HG03571 (cell line): ENCODE data around the gene ADIPOQ.
"Not testable (repeated sequence)": the region's sequence is repeated elsewhere in the genome, so short reads cannot be mapped to it uniquely, and the experiment has no call there.

Experiments
- ATAC-seq: cut with Tn5 transposase; IDR thresholded peaks from one replicate; pipeline ENCODE4 v1.9.1; 2021; ENCODE audit not compliant: unreplicated experiment

Gene ADIPOQ

GRCh38 chr3:186826410-186826975 lies 16.0 kb upstream of the ADIPOQ start:
- ATAC-seq, result no peak

DNA sequence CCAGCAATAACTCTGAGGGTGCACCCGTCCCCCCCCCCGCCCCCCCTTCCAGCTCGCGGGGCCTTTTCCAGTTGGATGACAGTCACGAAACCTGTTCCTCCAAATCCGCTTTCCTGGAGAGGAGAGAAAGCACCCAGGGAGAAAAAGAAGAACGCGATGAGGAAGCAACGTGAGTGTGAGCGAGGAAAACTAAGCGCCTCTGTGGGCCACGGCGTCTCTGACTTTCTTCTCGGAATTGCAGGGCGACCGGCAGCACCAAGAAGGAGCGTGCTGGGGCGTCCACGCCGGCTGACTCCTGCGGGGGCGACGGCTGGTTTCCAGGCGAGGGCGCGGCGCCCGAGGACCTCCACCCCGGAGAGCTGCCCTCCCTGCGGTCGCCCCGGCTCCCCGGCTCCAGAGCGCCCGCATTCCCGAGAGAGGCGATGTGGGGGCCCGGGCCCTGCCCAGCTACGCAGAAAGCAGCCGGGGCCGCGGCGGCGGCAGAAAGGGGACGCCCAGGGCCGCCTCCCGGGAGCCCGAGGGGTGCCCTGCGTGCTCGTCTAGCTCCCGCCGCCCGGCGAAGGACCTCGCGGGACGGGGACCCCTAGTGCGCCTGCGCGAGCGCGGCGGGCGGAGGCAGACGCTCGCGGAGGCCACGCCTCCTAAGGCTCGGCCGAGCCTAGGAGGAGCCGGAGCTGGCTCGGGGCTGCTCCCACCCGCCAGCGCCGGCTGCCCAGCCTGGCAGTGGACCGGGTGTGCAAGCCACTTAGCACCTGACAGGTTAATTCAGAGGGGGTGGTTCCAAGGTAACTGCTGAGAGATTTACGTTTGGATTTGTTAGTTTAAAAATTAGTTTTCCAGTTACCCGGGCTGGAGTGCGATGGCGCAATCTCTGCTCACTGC lies 15.3 kb upstream of the ADIPOQ start:
- peak; percentile 88 for ATAC-seq

GRCh38 chr3:186828340-186828739 lies 14.2 kb upstream of the ADIPOQ start:
- ATAC-seq, result no peak

DNA sequence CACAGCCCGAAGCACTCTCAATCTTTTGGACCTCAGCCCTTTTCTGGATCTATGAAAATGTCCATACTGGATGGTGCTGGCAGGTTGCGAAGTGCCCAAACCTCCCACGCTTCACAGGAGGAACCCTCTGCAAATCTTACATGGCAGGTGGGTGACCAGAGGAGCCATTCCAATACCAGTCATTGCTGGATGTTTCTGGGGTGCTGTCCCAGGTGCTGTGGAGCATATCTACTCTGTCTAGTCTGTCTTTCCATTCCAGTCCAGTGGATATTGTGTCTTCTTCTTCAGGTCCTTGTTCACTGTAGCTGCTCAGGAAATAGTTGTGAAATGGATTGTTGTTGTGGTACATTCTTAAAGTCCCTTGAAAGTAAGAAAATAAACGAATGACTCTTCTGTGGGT lies 10.7 kb upstream of the ADIPOQ start:
- ATAC-seq, result no peak

- no peak for ATAC-seq
These were observed 10.2 kb upstream of the ADIPOQ start for GRCh38 chr3:186832276-186832675.

DNA sequence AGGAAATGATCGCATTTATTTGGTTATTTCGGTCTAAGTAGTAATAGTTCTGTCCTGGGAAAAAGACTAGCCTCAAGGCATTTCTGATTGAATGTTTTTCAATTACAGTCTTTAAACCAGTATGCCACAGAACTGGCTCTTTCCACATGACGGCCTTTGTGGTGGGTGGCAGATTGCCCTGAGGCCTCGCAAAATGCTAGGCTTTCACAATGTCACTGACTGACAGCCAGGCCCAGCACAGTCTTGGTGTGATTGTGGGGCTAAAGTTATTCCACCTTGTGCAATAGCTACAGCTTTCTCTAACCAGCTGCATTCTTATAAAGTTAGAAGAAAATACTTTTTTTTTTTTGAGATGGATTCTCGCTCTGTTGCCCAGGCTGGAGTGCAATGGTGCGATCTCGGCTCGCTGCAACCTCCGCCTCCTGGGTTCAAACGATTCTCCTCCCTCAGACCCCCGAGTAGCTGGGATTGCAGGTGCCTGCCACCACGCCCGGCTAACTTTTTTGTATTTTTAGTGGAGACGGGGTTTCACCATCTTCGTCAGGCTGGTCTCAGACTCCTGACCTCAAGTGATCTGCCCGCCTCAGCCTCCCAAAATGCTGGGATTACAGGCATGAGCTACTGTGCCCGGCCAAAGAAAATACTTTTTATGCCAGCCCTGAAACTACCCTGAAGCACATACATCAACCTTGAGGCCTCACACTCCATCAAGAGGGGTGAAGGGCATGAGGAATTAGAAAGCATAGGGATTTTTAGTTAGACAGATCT lies 2.5 kb upstream of the ADIPOQ start:
- no peak for ATAC-seq

- no peak for ATAC-seq
These were observed 890 bp upstream of the ADIPOQ start for GRCh38 chr3:186841620-186842019.

DNA sequence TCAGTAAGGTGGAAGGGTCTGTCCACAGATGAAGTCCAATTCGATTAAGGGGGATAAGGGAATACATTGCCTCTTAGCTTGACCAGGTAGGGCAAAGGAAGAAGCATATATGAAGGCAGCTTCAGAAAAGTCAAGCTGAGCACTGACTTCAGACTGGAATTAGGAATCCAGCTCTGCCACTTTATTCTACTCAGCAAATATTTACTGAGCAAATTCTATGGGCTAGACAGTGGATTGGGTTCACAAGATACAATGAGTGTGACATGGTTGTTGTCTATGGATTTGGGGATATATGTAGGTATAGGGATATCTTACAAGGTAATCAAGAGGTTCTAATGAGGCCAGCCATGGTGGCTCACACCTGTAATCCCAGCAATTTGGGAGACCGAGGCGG lies 526 bp downstream of the ADIPOQ start:
- no peak for ATAC-seq

DNA sequence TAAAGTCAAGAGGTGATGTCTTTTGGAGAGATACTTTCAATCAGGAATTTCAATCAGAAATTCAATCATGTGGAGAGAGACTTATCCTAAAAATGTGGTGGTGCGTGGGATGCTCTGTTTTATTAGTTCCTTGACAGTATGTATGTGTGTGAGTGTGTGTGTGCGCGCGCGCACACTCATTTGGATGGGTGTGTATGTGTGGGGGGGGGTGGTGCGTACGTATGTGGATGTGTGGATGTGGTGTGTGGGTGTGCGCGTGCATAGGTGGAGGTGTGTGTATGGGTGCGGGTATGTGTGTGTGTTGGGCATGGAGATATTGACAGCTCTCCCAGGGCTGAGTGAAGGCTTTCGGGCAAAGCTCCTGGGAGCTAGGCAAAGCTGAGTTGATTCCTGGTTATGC lies 2.4 kb downstream of the ADIPOQ start:
- no peak for ATAC-seq

DNA sequence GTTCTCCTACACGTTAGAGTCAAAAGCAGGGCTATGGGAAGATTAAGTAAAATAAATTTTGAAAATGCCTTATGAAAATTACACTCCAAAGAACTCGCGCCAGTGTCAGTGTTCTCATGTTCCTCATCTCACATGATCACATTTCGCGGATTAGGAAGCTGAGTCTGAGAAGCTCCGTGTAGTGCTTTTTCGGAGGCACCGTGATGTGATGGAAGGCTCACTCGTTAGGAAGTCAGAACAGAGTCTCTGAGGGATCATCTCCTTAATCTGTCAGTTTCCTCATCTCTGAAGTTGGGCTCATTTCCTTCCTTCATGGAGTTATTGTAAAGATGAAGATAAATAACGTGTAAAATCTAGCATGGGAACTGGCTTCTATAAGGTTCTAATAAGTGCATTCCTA lies 3.2 kb downstream of the ADIPOQ start:
- no peak for ATAC-seq

GRCh38 chr3:186847437-186847836 lies 4.9 kb downstream of the ADIPOQ start:
- ATAC-seq, result no peak

GRCh38 chr3:186849374-186849975 lies 7.0 kb downstream of the ADIPOQ start:
- no peak for ATAC-seq

GRCh38 chr3:186851835-186852234 lies 9.3 kb downstream of the ADIPOQ start:
- ATAC-seq, result not testable (repeated sequence)

- no peak for ATAC-seq
These were observed 10.5 kb downstream of the ADIPOQ start for GRCh38 chr3:186852994-186853393.

DNA sequence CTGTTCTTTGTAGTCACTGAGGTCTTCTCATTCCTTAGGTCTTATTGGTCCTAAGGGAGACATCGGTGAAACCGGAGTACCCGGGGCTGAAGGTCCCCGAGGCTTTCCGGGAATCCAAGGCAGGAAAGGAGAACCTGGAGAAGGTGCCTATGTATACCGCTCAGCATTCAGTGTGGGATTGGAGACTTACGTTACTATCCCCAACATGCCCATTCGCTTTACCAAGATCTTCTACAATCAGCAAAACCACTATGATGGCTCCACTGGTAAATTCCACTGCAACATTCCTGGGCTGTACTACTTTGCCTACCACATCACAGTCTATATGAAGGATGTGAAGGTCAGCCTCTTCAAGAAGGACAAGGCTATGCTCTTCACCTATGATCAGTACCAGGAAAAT lies 11.6 kb downstream of the ADIPOQ start:
- ATAC-seq, result no peak

DNA sequence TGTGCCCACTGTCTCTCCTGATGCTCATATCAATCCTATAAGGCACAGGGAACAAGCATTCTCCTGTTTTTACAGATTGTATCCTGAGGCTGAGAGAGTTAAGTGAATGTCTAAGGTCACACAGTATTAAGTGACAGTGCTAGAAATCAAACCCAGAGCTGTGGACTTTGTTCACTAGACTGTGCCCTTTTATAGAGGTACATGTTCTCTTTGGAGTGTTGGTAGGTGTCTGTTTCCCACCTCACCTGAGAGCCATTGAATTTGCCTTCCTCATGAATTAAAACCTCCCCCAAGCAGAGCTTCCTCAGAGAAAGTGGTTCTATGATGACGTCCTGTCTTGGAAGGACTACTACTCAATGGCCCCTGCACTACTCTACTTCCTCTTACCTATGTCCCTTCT lies 12.4 kb downstream of the ADIPOQ start:
- no peak for ATAC-seq

DNA sequence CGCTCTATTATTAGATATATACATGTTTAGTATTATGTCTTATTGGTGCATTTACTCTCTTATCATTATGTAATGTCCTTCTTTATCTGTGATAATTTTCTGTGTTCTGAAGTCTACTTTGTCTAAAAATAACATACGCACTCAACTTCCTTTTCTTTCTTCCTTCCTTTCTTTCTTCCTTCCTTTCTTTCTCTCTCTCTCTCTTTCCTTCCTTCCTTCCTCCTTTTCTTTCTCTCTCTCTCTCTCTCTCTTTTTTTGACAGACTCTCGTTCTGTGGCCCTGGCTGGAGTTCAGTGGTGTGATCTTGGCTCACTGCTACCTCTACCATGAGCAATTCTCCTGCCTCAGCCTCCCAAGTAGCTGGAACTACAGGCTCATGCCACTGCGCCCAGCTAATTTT lies 15.2 kb downstream of the ADIPOQ start:
- ATAC-seq, result no peak

DNA sequence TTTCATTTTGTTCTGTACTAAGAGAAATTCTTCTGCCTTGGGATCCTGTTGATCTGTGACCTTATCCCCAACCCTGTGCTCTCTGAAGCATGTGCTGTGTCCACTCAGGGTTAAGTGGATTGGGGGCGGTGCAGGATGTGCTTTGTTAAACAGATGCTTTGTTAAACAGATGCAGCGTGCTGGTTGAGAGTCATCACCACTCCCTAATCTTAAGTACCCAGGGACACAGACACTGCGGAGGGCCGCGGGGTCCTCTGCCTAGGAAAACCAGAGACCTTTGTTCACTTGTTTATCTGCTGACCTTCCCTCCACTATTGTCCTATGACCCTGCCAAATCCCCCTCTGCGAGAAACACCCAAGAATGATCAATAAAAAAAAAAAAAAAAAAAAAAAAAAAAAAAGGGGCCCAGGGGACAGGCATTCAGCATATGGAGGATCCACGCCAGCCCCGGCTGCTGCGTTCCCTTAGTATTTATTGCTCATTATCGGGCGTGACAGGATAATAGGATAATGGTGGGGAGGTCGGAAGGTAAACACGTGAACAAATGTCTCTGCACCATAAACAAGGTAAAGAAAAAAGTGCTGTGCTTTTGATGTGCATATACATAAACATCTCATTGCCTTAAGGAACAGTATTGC lies 22.8 kb downstream of the ADIPOQ start:
- not testable (repeated sequence) for ATAC-seq

DNA sequence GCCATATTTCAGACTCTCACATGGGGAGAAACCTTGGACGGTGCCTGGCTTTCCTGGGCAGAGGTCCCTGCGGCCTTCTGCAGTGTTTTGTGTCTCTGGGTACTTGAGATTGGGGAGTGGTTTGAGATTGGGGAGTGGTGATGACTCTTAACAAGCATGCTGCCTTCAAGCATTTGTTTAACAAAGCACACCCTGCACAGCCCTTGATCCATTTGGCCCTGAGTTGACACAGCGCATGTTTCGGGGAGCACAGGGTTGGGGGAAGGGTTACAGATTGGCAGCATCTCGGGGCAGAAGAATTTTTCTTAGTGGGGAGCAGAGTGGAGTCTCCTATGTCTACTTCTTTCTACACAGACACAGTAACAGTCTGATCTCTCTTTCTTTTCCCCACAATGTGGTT lies 23.6 kb downstream of the ADIPOQ start:
- not testable (repeated sequence) for ATAC-seq

DNA sequence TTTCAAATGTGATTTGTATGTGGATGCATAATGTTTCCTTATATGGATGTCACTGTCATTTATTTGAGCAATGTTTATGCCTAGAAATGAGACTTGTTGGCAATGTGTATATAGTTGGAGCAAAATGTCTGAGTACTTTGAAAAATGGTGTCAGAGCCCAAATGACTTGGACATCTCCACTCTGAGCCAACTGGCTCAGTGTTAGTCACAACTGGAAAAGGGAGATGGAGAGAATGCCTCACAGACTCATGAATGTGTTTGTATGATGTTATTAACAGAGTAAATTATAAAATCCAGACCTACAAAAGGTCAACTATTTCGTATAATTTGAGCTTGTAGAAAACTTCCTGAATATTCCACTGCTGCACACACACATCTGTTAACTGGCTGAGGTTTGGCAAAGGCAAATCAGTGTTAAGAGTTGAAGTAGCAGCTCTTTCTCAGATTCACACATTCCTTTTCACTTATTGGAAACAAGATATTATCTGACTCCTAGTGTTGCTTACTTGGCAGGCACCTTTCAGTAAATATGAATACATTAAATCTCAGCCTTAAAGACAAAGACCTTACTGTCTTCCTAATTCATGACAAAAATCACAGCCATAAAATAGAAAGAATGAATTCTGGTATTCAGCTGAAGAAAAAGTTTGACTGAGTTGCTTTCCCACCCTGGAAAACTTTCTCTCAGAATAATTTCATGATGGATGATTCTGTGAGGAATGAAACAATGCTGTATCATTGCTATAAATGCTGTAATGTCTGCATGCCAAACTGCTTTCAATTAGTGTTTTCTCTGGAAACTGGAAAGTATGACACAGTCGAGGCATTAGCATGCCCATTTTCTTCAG lies 27.0 kb downstream of the ADIPOQ start:
- no peak for ATAC-seq
